Measurements from ENCODE around the gene TACO1.

GRCh38 chr17:63621229-63621683 lies 20.6 kb downstream of the TACO1 start:
- TF ChIP-seq CTCF (conservative IDR thresholded peaks at IDR 0.05 in 1 of 2, IDR thresholded peaks at IDR 0.05 in 1 of 2; ENCODE audit: low read depth in 1 of 2, low read length in 2 of 2) = no peak
- no peak for TF ChIP-seq EZH2 (IDR thresholded peaks at IDR 0.05; ENCODE audit: low read length, missing control alignments)

Measured in fibroblast of lung (primary cell).